HTR-8/SVneo (cell line): Measurements from ENCODE around the gene RPS6KL1.

Experiments
- DNase-seq: peaks from one replicate; pipeline ENCODE4 v3.0.0; 2011; ENCODE audit warnings: low spot score, mixed read lengths; ENCODE audit not compliant: insufficient read length
- FAIRE-seq: peaks from 2 replicates; lab custom pipeline; 2011; peaks lifted over from hg19 to GRCh38; lab: Jason Lieb, UNC

The RPS6KL1 gene

GRCh38 chr14:74917178-74917543, 5.9 kb downstream of the RPS6KL1 start:
- FAIRE-seq = no peak
- no peak for DNase-seq

- peak; percentile 74 for FAIRE-seq
Observed at GRCh38 chr14:74915826-74916225, 7.2 kb downstream of the RPS6KL1 start.

GRCh38 chr14:74915426-74915825, 7.6 kb downstream of the RPS6KL1 start:
- DNase-seq (no peak), FAIRE-seq (peak; percentile 40)

More at GRCh38 chr14:74915826-74916225, 7.2 kb downstream of the RPS6KL1 start:
- DNase-seq = no peak

- DNase-seq = peak; percentile 95
- peak; percentile 95 for FAIRE-seq
Observed at GRCh38 chr14:74913986-74914573, 9.0 kb downstream of the RPS6KL1 start.

- FAIRE-seq (no peak), DNase-seq (no peak)
Observed at GRCh38 chr14:74913393-74913910, 9.6 kb downstream of the RPS6KL1 start.

- FAIRE-seq (no peak), DNase-seq (no peak)
Observed at GRCh38 chr14:74912801-74913200, 10.3 kb downstream of the RPS6KL1 start.

- DNase-seq (no peak), FAIRE-seq (peak; percentile 74)
Observed at GRCh38 chr14:74912111-74912510, 10.9 kb downstream of the RPS6KL1 start.

GRCh38 chr14:74911704-74912103, 11.4 kb downstream of the RPS6KL1 start:
- DNase-seq = no peak
- FAIRE-seq = peak; percentile 16

- DNase-seq (no peak), FAIRE-seq (peak; percentile 92)
Observed at GRCh38 chr14:74911221-74911620, 11.8 kb downstream of the RPS6KL1 start.

- FAIRE-seq (peak; percentile 73), DNase-seq (no peak)
Observed at GRCh38 chr14:74910556-74910955, 12.5 kb downstream of the RPS6KL1 start.

- DNase-seq = no peak
- FAIRE-seq = no peak
Observed at GRCh38 chr14:74909911-74910310, 13.1 kb downstream of the RPS6KL1 start.

GRCh38 chr14:74909501-74909900, 13.6 kb downstream of the RPS6KL1 start:
- DNase-seq (no peak), FAIRE-seq (no peak)

GRCh38 chr14:74908861-74909341, 14.2 kb downstream of the RPS6KL1 start:
- FAIRE-seq (peak; percentile 38), DNase-seq (no peak)

GRCh38 chr14:74907744-74908143, 15.3 kb downstream of the RPS6KL1 start:
- peak; percentile 23 for FAIRE-seq
- no peak for DNase-seq

GRCh38 chr14:74906925-74907521, 16.0 kb downstream of the RPS6KL1 start:
- FAIRE-seq = no peak
- DNase-seq = no peak

- peak; percentile 99 for FAIRE-seq
- DNase-seq = peak; percentile 91
Observed at GRCh38 chr14:74905595-74906142, 17.4 kb downstream of the RPS6KL1 start.

GRCh38 chr14:74904635-74905503, 18.2 kb downstream of the RPS6KL1 start:
- no peak for DNase-seq
- FAIRE-seq = peak; percentile 89

- FAIRE-seq (peak; percentile 79), DNase-seq (no peak)
Observed at GRCh38 chr14:74902941-74903705, 19.9 kb downstream of the RPS6KL1 start.

GRCh38 chr14:74898694-74899093, 24.4 kb downstream of the RPS6KL1 start:
- DNase-seq (no peak), FAIRE-seq (peak; percentile 81)

GRCh38 chr14:74898083-74898482, 25.0 kb downstream of the RPS6KL1 start:
- DNase-seq (no peak), FAIRE-seq (no peak)
